ENCODE results near the gene TMEM266. TPM values are rescaled to one million over a fixed set of nuclear protein-coding genes. Genes with fewer than 3 reads are reported as not detected.

TMEM266 gene
- total and polyA plus RNA-seq, 2 experiments from 2014 or later = 0.39 to 1.9 TPM

DNA sequence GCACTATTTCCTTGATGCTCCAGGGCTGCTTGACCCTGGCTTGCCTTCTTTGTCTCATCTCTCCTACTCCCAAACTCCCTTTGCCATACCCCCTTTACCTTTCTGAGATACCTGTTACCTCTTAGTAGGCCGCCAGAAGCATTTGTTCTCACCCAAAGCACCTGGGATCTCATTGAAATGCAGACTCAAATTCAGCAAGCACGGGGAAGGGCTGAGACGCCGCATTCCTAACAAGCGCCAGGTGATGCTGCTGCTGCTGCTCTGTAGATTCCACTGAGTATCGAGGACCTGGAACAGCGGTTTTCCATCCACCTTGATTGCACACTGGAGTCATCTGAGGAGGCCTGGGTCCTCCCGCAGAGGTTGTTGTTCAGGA, 91.8 kb downstream of the TMEM266 start:
- H3K27ac ChIP-seq = no peak overlapping the region
- TF ChIP-seq, protein P1, sequence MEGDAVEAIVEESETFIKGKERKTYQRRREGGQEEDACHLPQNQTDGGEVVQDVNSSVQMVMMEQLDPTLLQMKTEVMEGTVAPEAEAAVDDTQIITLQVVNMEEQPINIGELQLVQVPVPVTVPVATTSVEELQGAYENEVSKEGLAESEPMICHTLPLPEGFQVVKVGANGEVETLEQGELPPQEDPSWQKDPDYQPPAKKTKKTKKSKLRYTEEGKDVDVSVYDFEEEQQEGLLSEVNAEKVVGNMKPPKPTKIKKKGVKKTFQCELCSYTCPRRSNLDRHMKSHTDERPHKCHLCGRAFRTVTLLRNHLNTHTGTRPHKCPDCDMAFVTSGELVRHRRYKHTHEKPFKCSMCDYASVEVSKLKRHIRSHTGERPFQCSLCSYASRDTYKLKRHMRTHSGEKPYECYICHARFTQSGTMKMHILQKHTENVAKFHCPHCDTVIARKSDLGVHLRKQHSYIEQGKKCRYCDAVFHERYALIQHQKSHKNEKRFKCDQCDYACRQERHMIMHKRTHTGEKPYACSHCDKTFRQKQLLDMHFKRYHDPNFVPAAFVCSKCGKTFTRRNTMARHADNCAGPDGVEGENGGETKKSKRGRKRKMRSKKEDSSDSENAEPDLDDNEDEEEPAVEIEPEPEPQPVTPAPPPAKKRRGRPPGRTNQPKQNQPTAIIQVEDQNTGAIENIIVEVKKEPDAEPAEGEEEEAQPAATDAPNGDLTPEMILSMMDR (IDR thresholded peaks at IDR 0.05; ENCODE audit: poor library complexity) = no peak
- TF ChIP-seq EZH2 (IDR thresholded peaks at IDR 0.05; ENCODE audit: borderline replicate concordance) = no peak
- no peak for TF ChIP-seq EZH2phosphoT487 (IDR thresholded peaks at IDR 0.05; ENCODE audit: low read depth, severe bottlenecking, unreplicated experiment)
- DNase-seq (ENCODE audit: low spot score) = no peak
- H3K36me3 ChIP-seq (replicated peaks; ENCODE audit: insufficient read depth, low read depth) = no peaks in the 10 kb centered on the region
- 90% methylated on average over 8 of the region's 8 CpGs for WGBS (ENCODE audit: low lambda C conversion rate, missing lambda C conversion rate)
- no peaks in the 10 kb centered on the region for H3K4me1 ChIP-seq (ENCODE audit: insufficient read depth)
- no peak overlapping the region for H2AFZ ChIP-seq
- no peak overlapping the region for H3K4me2 ChIP-seq
- no peaks in the 10 kb centered on the region for H3K9me3 ChIP-seq (ENCODE audit: low read depth)
- H3K79me2 ChIP-seq = no peaks in the 10 kb centered on the region
- no peaks in the 10 kb centered on the region for H3K9me2 ChIP-seq (replicated peaks; ENCODE audit: insufficient read depth)
- H3K27me3 ChIP-seq = no peaks in the 10 kb centered on the region
- H4K20me1 ChIP-seq (ENCODE audit: insufficient read depth, poor library complexity, severe bottlenecking) = no peaks in the 10 kb centered on the region
- H3K4me3 ChIP-seq = no peak overlapping the region

- no peak for DNase-seq (ENCODE audit: low spot score)
- Histone ChIP-seq H3K4me2 (no peak overlapping the region), H3K36me3 (replicated peaks; ENCODE audit: insufficient read depth, low read depth) (no peaks in the 10 kb centered on the region), H3K4me3 (no peak overlapping the region), H3K27ac (no peak overlapping the region), H3K4me1 (ENCODE audit: insufficient read depth) (no peaks in the 10 kb centered on the region), H3K9me3 (ENCODE audit: low read depth) (no peaks in the 10 kb centered on the region), H4K20me1 (ENCODE audit: insufficient read depth, poor library complexity, severe bottlenecking) (no peaks in the 10 kb centered on the region), H3K27me3 (no peaks in the 10 kb centered on the region), H2AFZ (no peak overlapping the region), H3K9me2 (replicated peaks; ENCODE audit: insufficient read depth) (no peaks in the 10 kb centered on the region), H3K79me2 (no peaks in the 10 kb centered on the region)
- TF ChIP-seq, protein P1 (IDR thresholded peaks at IDR 0.05; ENCODE audit: poor library complexity) = no peak
- no peak for TF ChIP-seq EZH2 (IDR thresholded peaks at IDR 0.05; ENCODE audit: borderline replicate concordance)
- TF ChIP-seq EZH2phosphoT487 (IDR thresholded peaks at IDR 0.05; ENCODE audit: low read depth, severe bottlenecking, unreplicated experiment) = no peak
- 88% methylated on average over 7 of the region's 7 CpGs for WGBS (ENCODE audit: low lambda C conversion rate, missing lambda C conversion rate)
Measured at GRCh38 chr15:76152197-76152596, 92.4 kb downstream of the TMEM266 start.

- H2AFZ ChIP-seq = no peak overlapping the region
- peaks cover 6% of the 10 kb centered on the region for H3K4me1 ChIP-seq (ENCODE audit: insufficient read depth)
- H3K79me2 ChIP-seq = no peaks in the 10 kb centered on the region
- H3K36me3 ChIP-seq (replicated peaks; ENCODE audit: insufficient read depth, low read depth) = no peaks in the 10 kb centered on the region
- no peak overlapping the region for H3K27ac ChIP-seq
- no peaks in the 10 kb centered on the region for H3K27me3 ChIP-seq
- no peaks in the 10 kb centered on the region for H3K9me2 ChIP-seq (replicated peaks; ENCODE audit: insufficient read depth)
- DNase-seq (ENCODE audit: low spot score) = no peak
- no peaks in the 10 kb centered on the region for H4K20me1 ChIP-seq (ENCODE audit: insufficient read depth, poor library complexity, severe bottlenecking)
- no peak for TF ChIP-seq EZH2phosphoT487 (IDR thresholded peaks at IDR 0.05; ENCODE audit: low read depth, severe bottlenecking, unreplicated experiment)
- no peak for TF ChIP-seq EZH2 (IDR thresholded peaks at IDR 0.05; ENCODE audit: borderline replicate concordance)
- TF ChIP-seq, protein P1 (IDR thresholded peaks at IDR 0.05; ENCODE audit: poor library complexity) = no peak
- no peak overlapping the region for H3K4me2 ChIP-seq
- 85% methylated on average over 24 of the region's 24 CpGs for WGBS (ENCODE audit: low lambda C conversion rate, missing lambda C conversion rate)
- H3K4me3 ChIP-seq = no peak overlapping the region
- no peaks in the 10 kb centered on the region for H3K9me3 ChIP-seq (ENCODE audit: low read depth)
Measured at GRCh38 chr15:76153241-76154197, 93.7 kb downstream of the TMEM266 start.

All from hepatocyte (in vitro differentiated cells).